Muscle layer of duodenum (tissue), 2 donors: Measurements from ENCODE around the gene ZNF789.
"Not testable (repeated sequence)": the region's sequence is repeated elsewhere in the genome, so short reads cannot be mapped to it uniquely, and the experiment has no call there.

Source experiments
- H3K27ac ChIP-seq: one replicate; pipeline ENCODE4 v1.7.0; 2013; ENCODE audit warnings: mild to moderate bottlenecking, low read length
- H3K27me3 ChIP-seq: one replicate; pipeline ENCODE4 v1.7.0; 2013; ENCODE audit warnings: low read depth, mild to moderate bottlenecking, control low read depth, low read length
- H3K36me3 ChIP-seq, 2 donors: one replicate each; pipeline ENCODE4 v1.7.0; 2013; ENCODE audit warnings: low read length in 2 of 2, control low read depth in 1 of 2, mild to moderate bottlenecking in 1 of 2; ENCODE audit not compliant: insufficient read depth in 2 of 2, control insufficient read depth in 1 of 2
- H3K4me1 ChIP-seq, 2 donors: one replicate each; pipeline ENCODE4 v1.7.0; 2013; ENCODE audit warnings: low read length in 2 of 2, mild to moderate bottlenecking in 2 of 2, control low read depth in 1 of 2, moderate library complexity in 1 of 2; ENCODE audit not compliant: insufficient read depth in 2 of 2, control insufficient read depth in 1 of 2
- H3K4me3 ChIP-seq, 2 donors: one replicate each; pipeline ENCODE4 v1.7.0; 2013; ENCODE audit warnings: low read length in 2 of 2, low read depth in 1 of 2, mild to moderate bottlenecking in 1 of 2
- H3K9me3 ChIP-seq, 2 donors: one replicate each; pipeline ENCODE4 v1.7.0; 2013; ENCODE audit warnings: low read length in 2 of 2, control low read depth in 1 of 2, mild to moderate bottlenecking in 1 of 2; ENCODE audit not compliant: control insufficient read depth in 1 of 2
- donor health status: healthy.

The ZNF789 gene

GRCh38 chr7:99490878-99491277, 18.2 kb downstream of the ZNF789 start:
- Histone ChIP-seq H3K9me3 (peaks cover 11 to 20% of the 10 kb centered on the region in 2 donors), H3K27ac (no peak overlapping the region), H3K27me3 (no peaks in the 10 kb centered on the region), H3K36me3 (peaks cover 24 to 46% of the 10 kb centered on the region in 2 donors), H3K4me3 (no peak overlapping the region), H3K4me1 (no peaks in the 10 kb centered on the region)

GRCh38 chr7:99493823-99494222, 21.1 kb downstream of the ZNF789 start:
- peaks cover 11 to 20% of the 10 kb centered on the region in 2 donors for H3K9me3 ChIP-seq
- H3K4me3 ChIP-seq, result peak overlapping the region; percentile 2 to 49
- peaks cover 4 to 14% of the 10 kb centered on the region in 2 donors for H3K4me1 ChIP-seq
- peaks cover 21 to 59% of the 10 kb centered on the region in 2 donors for H3K36me3 ChIP-seq
- H3K27ac ChIP-seq, result no peak overlapping the region
- H3K27me3 ChIP-seq, result no peaks in the 10 kb centered on the region

GRCh38 chr7:99497766-99498545, 25.3 kb downstream of the ZNF789 start:
- peak overlapping the region; percentile 99 to 100 for H3K4me3 ChIP-seq
- peaks cover 18 to 47% of the 10 kb centered on the region in 2 donors for H3K36me3 ChIP-seq
- H3K27ac ChIP-seq, result no peak overlapping the region
- H3K27me3 ChIP-seq, result no peaks in the 10 kb centered on the region
- H3K4me1 ChIP-seq, result peaks cover 4 to 24% of the 10 kb centered on the region in 2 donors
- H3K9me3 ChIP-seq, result peaks cover 11 to 17% of the 10 kb centered on the region in 2 donors

- peaks cover 9 to 11% of the 10 kb centered on the region in 2 donors for H3K9me3 ChIP-seq
- peaks cover 4 to 24% of the 10 kb centered on the region in 2 donors for H3K4me1 ChIP-seq
- H3K27me3 ChIP-seq, result no peaks in the 10 kb centered on the region
- H3K4me3 ChIP-seq, result peak overlapping the region; percentile 99 to 100
- H3K27ac ChIP-seq, result peak overlapping the region; percentile 99
- peaks cover 14 to 41% of the 10 kb centered on the region in 2 donors for H3K36me3 ChIP-seq
These were observed 25.9 kb downstream of the ZNF789 start for GRCh38 chr7:99498546-99498944.

GRCh38 chr7:99499371-99499720, 26.7 kb downstream of the ZNF789 start:
- Histone ChIP-seq H3K4me1 (peaks cover 4 to 29% of the 10 kb centered on the region in 2 donors), H3K27me3 (no peaks in the 10 kb centered on the region), H3K4me3 (peak overlapping the region; percentile 99 to 100), H3K27ac (peak overlapping the region; percentile 99), H3K36me3 (peaks cover 6 to 33% of the 10 kb centered on the region in 2 donors), H3K9me3 (peaks cover under 1 to 3% of the 10 kb centered on the region in 2 donors)

- H3K4me3 ChIP-seq, result peak within 1 kb of the TSS; percentile 99 to 100
- H3K27ac ChIP-seq, result peak within 1 kb of the TSS; percentile 99
- no peaks in the 10 kb centered on the region for H3K27me3 ChIP-seq
- peaks cover 4 to 28% of the 10 kb centered on the region in 2 donors for H3K36me3 ChIP-seq
- peaks cover 4 to 29% of the 10 kb centered on the region in 2 donors for H3K4me1 ChIP-seq
- H3K9me3 ChIP-seq, result peaks cover 0 to 2% of the 10 kb centered on the region in 2 donors
These were observed 27.3 kb downstream of the ZNF789 start, which contains the start of gene ZNF394 for GRCh38 chr7:99499721-99500636. TSS of gene ZNF394 (minus strand) at chr7:99500281. CDS start at chr7:99500093, 188 bp downstream.

- Histone ChIP-seq H3K4me1 (peaks cover 6 to 32% of the 10 kb centered on the region in 2 donors), H3K4me3 (peak overlapping the region; percentile 99 to 100), H3K27me3 (no peaks in the 10 kb centered on the region), H3K9me3 (no peaks in the 10 kb centered on the region), H3K36me3 (peaks cover 4 to 21% of the 10 kb centered on the region in 2 donors), H3K27ac (peak overlapping the region; percentile 99)
These were observed 27.9 kb downstream of the ZNF789 start for GRCh38 chr7:99500637-99501009.

- H3K4me1 ChIP-seq, result peaks cover 12 to 38% of the 10 kb centered on the region in 2 donors
- peak overlapping the region in 1 of 2 donors; percentile 100 for H3K4me3 ChIP-seq
- not testable (repeated sequence) for H3K9me3 ChIP-seq, H3K27ac ChIP-seq, H3K27me3 ChIP-seq
- H3K36me3 ChIP-seq, result peaks cover 2 to 15% of the 10 kb centered on the region in 2 donors
These were observed 28.5 kb downstream of the ZNF789 start for GRCh38 chr7:99501236-99501635.

GRCh38 chr7:99504281-99504602, 31.6 kb downstream of the ZNF789 start:
- peak overlapping the region; percentile 94 to 99 for H3K4me3 ChIP-seq
- no peaks in the 10 kb centered on the region for H3K36me3 ChIP-seq
- H3K9me3 ChIP-seq, result no peaks in the 10 kb centered on the region
- H3K27me3 ChIP-seq, result no peaks in the 10 kb centered on the region
- peaks cover 10 to 32% of the 10 kb centered on the region in 2 donors for H3K4me1 ChIP-seq
- peak overlapping the region; percentile 92 for H3K27ac ChIP-seq

- peak within 1 kb of the TSS; percentile 94 to 99 for H3K4me3 ChIP-seq
- no peaks in the 10 kb centered on the region for H3K27me3 ChIP-seq
- no peaks in the 10 kb centered on the region for H3K9me3 ChIP-seq
- peaks cover 10 to 32% of the 10 kb centered on the region in 2 donors for H3K4me1 ChIP-seq
- peak within 1 kb of the TSS; percentile 92 for H3K27ac ChIP-seq
- peaks cover 0 to 1% of the 10 kb centered on the region in 2 donors for H3K36me3 ChIP-seq
These were observed 32.1 kb downstream of the ZNF789 start, which contains the start of gene ZKSCAN5 for GRCh38 chr7:99504603-99505323. TSS of gene ZKSCAN5 (plus strand) at chr7:99504662. CDS start at chr7:99506045, 1,383 bp downstream.
